GM12878 (cell line): ENCODE data around the gene TAF6L. TPM values are rescaled to one million over a fixed set of nuclear protein-coding genes. Genes with fewer than 3 reads are reported as not detected.

Experiments
- ATF7 ChIP-seq: fragments of 450-650 bp; IDR thresholded peaks from 2 replicates; pipeline ENCODE4 v1.6.1; 2016; ENCODE audit warnings: low read depth, mild to moderate bottlenecking
- CHD1 ChIP-seq: IDR thresholded peaks from 2 replicates; pipeline ENCODE4 v1.6.1; 2012; ENCODE audit warnings: low read depth, low read length, improper control_type of control experiment
- CREM ChIP-seq: IDR thresholded peaks from 2 replicates; pipeline ENCODE4 v1.6.1; 2014; ENCODE audit warnings: antibody characterized with exemption, low read depth
- EP300 ChIP-seq, 2 experiments: fragments of 150-350 bp in 1 of 2; IDR thresholded peaks; 2 replicates each; pipeline ENCODE4 v1.6.1; 2011 to 2012; ENCODE audit warnings: low read depth in 2 of 2, low read length in 2 of 2, borderline replicate concordance in 1 of 2, improper control_type of control experiment in 1 of 2, inconsistent platforms in 1 of 2; ENCODE audit not compliant: control insufficient read depth in 1 of 2
- HDAC2 ChIP-seq: fragments of 200-600 bp; sonication (generic); IDR thresholded peaks from 2 replicates; pipeline ENCODE4 v1.6.1; 2017
- HDGF ChIP-seq: fragments of 450-650 bp; IDR thresholded peaks from 2 replicates; pipeline ENCODE4 v1.6.1; 2016; ENCODE audit warnings: antibody characterized with exemption
- NRF1 ChIP-seq: conservative IDR thresholded peaks from 2 replicates; pipeline ENCODE4 v1.6.1; 2011; ENCODE audit warnings: mild to moderate bottlenecking, low read depth, low read length, improper control_type of control experiment
- POLR2A ChIP-seq: IDR thresholded peaks from 2 replicates; pipeline ENCODE4 v1.6.1; 2011; ENCODE audit warnings: low read depth, mild to moderate bottlenecking, low read length
- POU2F2 ChIP-seq: IDR thresholded peaks from 3 replicates; pipeline ENCODE4 v1.6.1; 2011; ENCODE audit warnings: low read depth, mild to moderate bottlenecking, low read length, borderline replicate concordance
- RUNX3 ChIP-seq: IDR thresholded peaks from 2 replicates; pipeline ENCODE4 v1.6.1; 2012; ENCODE audit warnings: low read length, inconsistent platforms
- SMAD1 ChIP-seq: fragments of 450-650 bp; IDR thresholded peaks from 2 replicates; pipeline ENCODE4 v1.6.1; 2018; ENCODE audit warnings: mild to moderate bottlenecking, low read depth; ENCODE audit not compliant: partially characterized antibody
- SMAD5 ChIP-seq: IDR thresholded peaks from 2 replicates; pipeline ENCODE4 v1.6.1; 2016; ENCODE audit warnings: antibody characterized with exemption, low read depth
- SUPT20H ChIP-seq: IDR thresholded peaks from 2 replicates; pipeline ENCODE4 v1.6.1; 2011; ENCODE audit warnings: low read depth, mild to moderate bottlenecking, low read length, moderate library complexity, borderline replicate concordance; ENCODE audit not compliant: control insufficient read depth
- ZNF207 ChIP-seq: fragments of 450-650 bp; IDR thresholded peaks from 2 replicates; pipeline ENCODE4 v1.6.1; 2014; ENCODE audit warnings: antibody characterized with exemption, mild to moderate bottlenecking, borderline replicate concordance
- ZNF217 ChIP-seq: fragments of 450-650 bp; IDR thresholded peaks from 2 replicates; pipeline ENCODE4 v1.6.1; 2017; ENCODE audit warnings: antibody characterized with exemption, mild to moderate bottlenecking
- ZNF622 ChIP-seq: fragments of 450-650 bp; IDR thresholded peaks from 2 replicates; pipeline ENCODE4 v1.6.1; 2017; ENCODE audit warnings: mild to moderate bottlenecking, inconsistent platforms
- polyA plus RNA-seq, 11 experiments: library from polyadenylated mRNA; depleted of rRNA in 4 of 11; unstranded in 6 of 11; stranded (reverse) in 5 of 11; fragments of >200 nt; fragmentation: Nextera tagmentation in 4 of 11; fragmentation: Illumina TruSeq in 1 of 11; extraction: Ambion mirVana in 4 of 11; extraction: Trizol in 1 of 11; gene quantifications; 1 replicate in 1 of 11; 2 replicates in 10 of 11; pipeline versions ENCODE4 v1.2.1 to v1.2.3, GENCODE V29; 2011 to 2016; ENCODE audit warnings: inconsistent platforms in 2 of 11, missing spikeins in 2 of 11, low read depth in 1 of 11
- total RNA-seq, 4 experiments: library from RNA; depleted of rRNA in 3 of 4; stranded (reverse); fragments of >200 nt in 3 of 4; fragmentation: Illumina TruSeq in 1 of 4; extraction: Trizol in 1 of 4; gene quantifications; 2 replicates each; pipeline versions ENCODE4 v1.2.1 to v1.2.3, GENCODE V29; 2013 to 2021
- TF ChIP-seq, protein P1 (sequence below): fragments of 450-650 bp; IDR thresholded peaks from 2 replicates; pipeline ENCODE4 v1.6.1; 2016; ENCODE audit warnings: mild to moderate bottlenecking, moderate library complexity, borderline replicate concordance
- TF ChIP-seq, protein P2 (sequence below): fragments of 450-650 bp; IDR thresholded peaks from 2 replicates; pipeline ENCODE4 v1.6.1; 2017; ENCODE audit warnings: borderline replicate concordance
- TF ChIP-seq, protein P3 (sequence below): IDR thresholded peaks from 2 replicates; pipeline ENCODE4 v1.6.1; 2012; ENCODE audit warnings: low read length, inconsistent platforms
- TF ChIP-seq, protein P4 (sequence below): fragments of 450-650 bp; IDR thresholded peaks from 2 replicates; pipeline ENCODE4 v1.6.1; 2017; ENCODE audit warnings: mild to moderate bottlenecking, moderate library complexity

Gene TAF6L
- total and polyA plus RNA-seq, 10 of the 15 experiments (the other 5 are each of a cell fraction or from before 2014, with no cell fraction given), result 0.15 to 35.6 (median 19.0) TPM

DNA sequence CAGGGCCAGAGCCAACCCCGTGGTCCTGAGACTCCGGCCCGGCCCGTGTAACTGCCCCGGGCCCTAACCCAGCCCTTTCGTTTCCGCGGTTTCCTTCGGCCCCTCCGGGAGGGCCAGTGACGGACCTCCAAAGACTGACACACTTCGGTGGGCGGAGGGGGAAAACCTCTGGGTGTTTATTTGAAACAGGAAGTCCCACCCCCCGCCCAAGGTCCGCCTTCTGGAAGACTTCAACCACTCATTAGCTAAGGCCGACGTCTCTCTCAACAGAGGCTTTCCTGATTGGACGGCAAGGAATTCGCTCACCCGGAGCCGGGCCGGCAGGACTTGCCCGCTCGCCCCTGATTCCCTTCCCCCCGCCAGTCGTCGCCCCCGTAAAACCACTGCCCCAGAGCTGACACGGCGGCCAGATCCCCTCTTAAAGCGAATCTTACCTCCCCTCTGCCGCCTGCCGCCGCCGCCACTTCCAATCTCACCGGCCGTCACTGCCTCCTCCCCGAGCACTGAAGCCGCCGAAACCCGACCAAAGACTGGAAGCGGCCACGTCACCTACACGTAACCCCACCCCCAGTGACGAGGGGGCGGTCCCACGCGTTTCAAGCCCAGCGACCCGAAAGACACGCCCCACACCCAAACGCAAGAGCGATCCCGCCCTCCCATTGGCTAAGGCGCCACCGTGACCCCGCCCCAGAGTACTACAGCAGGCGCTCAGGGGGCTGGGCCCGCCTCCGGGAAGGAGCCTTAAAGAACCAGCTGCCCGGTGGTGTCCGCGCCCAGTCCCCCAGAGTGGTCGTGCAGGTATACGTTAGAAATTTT is 60.5 kb downstream of the TAF6L start, which contains the start of gene STX5 (continued):
- TF ChIP-seq, protein P1, sequence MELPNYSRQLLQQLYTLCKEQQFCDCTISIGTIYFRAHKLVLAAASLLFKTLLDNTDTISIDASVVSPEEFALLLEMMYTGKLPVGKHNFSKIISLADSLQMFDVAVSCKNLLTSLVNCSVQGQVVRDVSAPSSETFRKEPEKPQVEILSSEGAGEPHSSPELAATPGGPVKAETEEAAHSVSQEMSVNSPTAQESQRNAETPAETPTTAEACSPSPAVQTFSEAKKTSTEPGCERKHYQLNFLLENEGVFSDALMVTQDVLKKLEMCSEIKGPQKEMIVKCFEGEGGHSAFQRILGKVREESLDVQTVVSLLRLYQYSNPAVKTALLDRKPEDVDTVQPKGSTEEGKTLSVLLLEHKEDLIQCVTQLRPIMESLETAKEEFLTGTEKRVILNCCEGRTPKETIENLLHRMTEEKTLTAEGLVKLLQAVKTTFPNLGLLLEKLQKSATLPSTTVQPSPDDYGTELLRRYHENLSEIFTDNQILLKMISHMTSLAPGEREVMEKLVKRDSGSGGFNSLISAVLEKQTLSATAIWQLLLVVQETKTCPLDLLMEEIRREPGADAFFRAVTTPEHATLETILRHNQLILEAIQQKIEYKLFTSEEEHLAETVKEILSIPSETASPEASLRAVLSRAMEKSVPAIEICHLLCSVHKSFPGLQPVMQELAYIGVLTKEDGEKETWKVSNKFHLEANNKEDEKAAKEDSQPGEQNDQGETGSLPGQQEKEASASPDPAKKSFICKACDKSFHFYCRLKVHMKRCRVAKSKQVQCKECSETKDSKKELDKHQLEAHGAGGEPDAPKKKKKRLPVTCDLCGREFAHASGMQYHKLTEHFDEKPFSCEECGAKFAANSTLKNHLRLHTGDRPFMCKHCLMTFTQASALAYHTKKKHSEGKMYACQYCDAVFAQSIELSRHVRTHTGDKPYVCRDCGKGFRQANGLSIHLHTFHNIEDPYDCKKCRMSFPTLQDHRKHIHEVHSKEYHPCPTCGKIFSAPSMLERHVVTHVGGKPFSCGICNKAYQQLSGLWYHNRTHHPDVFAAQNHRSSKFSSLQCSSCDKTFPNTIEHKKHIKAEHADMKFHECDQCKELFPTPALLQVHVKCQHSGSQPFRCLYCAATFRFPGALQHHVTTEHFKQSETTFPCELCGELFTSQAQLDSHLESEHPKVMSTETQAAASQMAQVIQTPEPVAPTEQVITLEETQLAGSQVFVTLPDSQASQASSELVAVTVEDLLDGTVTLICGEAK, result peak; percentile 92
- no peak; the same call in 1 of the 2 replicates for TF ChIP-seq ZNF207
- peak; percentile 98 for TF ChIP-seq HDGF
- TF ChIP-seq POU2F2, result peak; percentile 43; the same call in 1 of the 3 replicates
- TF ChIP-seq, protein P2, sequence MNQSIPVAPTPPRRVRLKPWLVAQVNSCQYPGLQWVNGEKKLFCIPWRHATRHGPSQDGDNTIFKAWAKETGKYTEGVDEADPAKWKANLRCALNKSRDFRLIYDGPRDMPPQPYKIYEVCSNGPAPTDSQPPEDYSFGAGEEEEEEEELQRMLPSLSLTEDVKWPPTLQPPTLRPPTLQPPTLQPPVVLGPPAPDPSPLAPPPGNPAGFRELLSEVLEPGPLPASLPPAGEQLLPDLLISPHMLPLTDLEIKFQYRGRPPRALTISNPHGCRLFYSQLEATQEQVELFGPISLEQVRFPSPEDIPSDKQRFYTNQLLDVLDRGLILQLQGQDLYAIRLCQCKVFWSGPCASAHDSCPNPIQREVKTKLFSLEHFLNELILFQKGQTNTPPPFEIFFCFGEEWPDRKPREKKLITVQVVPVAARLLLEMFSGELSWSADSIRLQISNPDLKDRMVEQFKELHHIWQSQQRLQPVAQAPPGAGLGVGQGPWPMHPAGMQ, result no peak
- TF ChIP-seq, protein P3, sequence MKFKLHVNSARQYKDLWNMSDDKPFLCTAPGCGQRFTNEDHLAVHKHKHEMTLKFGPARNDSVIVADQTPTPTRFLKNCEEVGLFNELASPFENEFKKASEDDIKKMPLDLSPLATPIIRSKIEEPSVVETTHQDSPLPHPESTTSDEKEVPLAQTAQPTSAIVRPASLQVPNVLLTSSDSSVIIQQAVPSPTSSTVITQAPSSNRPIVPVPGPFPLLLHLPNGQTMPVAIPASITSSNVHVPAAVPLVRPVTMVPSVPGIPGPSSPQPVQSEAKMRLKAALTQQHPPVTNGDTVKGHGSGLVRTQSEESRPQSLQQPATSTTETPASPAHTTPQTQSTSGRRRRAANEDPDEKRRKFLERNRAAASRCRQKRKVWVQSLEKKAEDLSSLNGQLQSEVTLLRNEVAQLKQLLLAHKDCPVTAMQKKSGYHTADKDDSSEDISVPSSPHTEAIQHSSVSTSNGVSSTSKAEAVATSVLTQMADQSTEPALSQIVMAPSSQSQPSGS, result no peak; the same call in 1 of the 2 replicates
- TF ChIP-seq RUNX3, result peak; percentile 79
- TF ChIP-seq SUPT20H, result no peak
- TF ChIP-seq, protein P4, sequence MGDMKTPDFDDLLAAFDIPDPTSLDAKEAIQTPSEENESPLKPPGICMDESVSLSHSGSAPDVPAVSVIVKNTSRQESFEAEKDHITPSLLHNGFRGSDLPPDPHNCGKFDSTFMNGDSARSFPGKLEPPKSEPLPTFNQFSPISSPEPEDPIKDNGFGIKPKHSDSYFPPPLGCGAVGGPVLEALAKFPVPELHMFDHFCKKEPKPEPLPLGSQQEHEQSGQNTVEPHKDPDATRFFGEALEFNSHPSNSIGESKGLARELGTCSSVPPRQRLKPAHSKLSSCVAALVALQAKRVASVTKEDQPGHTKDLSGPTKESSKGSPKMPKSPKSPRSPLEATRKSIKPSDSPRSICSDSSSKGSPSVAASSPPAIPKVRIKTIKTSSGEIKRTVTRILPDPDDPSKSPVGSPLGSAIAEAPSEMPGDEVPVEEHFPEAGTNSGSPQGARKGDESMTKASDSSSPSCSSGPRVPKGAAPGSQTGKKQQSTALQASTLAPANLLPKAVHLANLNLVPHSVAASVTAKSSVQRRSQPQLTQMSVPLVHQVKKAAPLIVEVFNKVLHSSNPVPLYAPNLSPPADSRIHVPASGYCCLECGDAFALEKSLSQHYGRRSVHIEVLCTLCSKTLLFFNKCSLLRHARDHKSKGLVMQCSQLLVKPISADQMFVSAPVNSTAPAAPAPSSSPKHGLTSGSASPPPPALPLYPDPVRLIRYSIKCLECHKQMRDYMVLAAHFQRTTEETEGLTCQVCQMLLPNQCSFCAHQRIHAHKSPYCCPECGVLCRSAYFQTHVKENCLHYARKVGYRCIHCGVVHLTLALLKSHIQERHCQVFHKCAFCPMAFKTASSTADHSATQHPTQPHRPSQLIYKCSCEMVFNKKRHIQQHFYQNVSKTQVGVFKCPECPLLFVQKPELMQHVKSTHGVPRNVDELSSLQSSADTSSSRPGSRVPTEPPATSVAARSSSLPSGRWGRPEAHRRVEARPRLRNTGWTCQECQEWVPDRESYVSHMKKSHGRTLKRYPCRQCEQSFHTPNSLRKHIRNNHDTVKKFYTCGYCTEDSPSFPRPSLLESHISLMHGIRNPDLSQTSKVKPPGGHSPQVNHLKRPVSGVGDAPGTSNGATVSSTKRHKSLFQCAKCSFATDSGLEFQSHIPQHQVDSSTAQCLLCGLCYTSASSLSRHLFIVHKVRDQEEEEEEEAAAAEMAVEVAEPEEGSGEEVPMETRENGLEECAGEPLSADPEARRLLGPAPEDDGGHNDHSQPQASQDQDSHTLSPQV, result no peak
- 0 out of 4 replicates have a peak, but pooled peaks of 1 of the 2 experiments have one; percentile 16 for TF ChIP-seq EP300 (IDR thresholded peaks at IDR 0.05; ENCODE audit: borderline replicate concordance in 1 of 2, control insufficient read depth in 1 of 2, low read depth in 2 of 2, low read length in 2 of 2)
- no peak for TF ChIP-seq NRF1
- TF ChIP-seq SMAD5, result peak; percentile 34; the same call in 1 of the 2 replicates
- TF ChIP-seq ZNF622, result no peak
- TF ChIP-seq HDAC2, result no peak
- no peak for TF ChIP-seq ZNF217
- TF ChIP-seq CHD1, result no peak
- peak; percentile 88 for TF ChIP-seq POLR2A
- TF ChIP-seq CREM, result peak; percentile 89
- peak; percentile 92 for TF ChIP-seq ATF7
- peak; percentile 50 for TF ChIP-seq SMAD1
